PC-3 (cell line): ENCODE results near the gene RNF175. TPM values are rescaled to one million over a fixed set of nuclear protein-coding genes. Genes with fewer than 3 reads are reported as not detected.

Experiments
- ATAC-seq: fragments of 200-7000 bp; cut with Tn5 transposase; 2 replicates; pipeline ENCODE4 v1.9.1; 2020; ENCODE audit warnings: mild to moderate bottlenecking, moderate library complexity
- BruUV-seq: library from RNA; stranded (reverse); fragments of 400-500 nt; replicated peaks from 2 replicates; lab custom pipeline; 2021; lab: Mats Ljungman, UMichigan
- CTCF ChIA-PET: fragments of 300-600 bp; sonication (Branson Sonifier 250); formaldehyde crosslinking; loops from one replicate; lab custom pipeline; 2022; ENCODE audit warnings: antibody characterized with exemption; lab: Charles Lee
- POLR2A ChIA-PET: fragments of 300-600 bp; sonication (Branson Sonifier 250); formaldehyde crosslinking; loops from one replicate; lab custom pipeline; 2022; ENCODE audit warnings: antibody characterized with exemption; ENCODE audit not compliant: unreplicated experiment; lab: Charles Lee
- DNase-seq: peaks from one replicate; pipeline ENCODE4 v3.0.0-alpha.2; 2015
- H2AFZ ChIP-seq: fragments of 300-600 bp; sonication (generic); 2 replicates; pipeline ENCODE4 v1.6.0; 2016; ENCODE audit warnings: antibody characterized with exemption, low read length
- H3F3A ChIP-seq: fragments of 300-600 bp; sonication (generic); one replicate; pipeline ENCODE4 v1.6.0; 2017; ENCODE audit warnings: antibody characterized with exemption, low read length, control low read depth, mild to moderate bottlenecking; ENCODE audit not compliant: unreplicated experiment
- H3K27ac ChIP-seq: fragments of 300-600 bp; sonication (generic); 2 replicates; pipeline ENCODE4 v1.5.1; 2016; ENCODE audit warnings: mild to moderate bottlenecking, low read length
- H3K27me3 ChIP-seq: fragments of 300-600 bp; sonication (generic); 2 replicates; pipeline ENCODE4 v1.6.1; 2016; ENCODE audit warnings: low read length, mixed read lengths
- H3K36me3 ChIP-seq: fragments of 300-600 bp; sonication (generic); 2 replicates; pipeline ENCODE4 v1.6.1; 2016; ENCODE audit warnings: low read depth, mixed run types, low read length, mixed read lengths
- H3K4me1 ChIP-seq: fragments of 300-600 bp; sonication (generic); 2 replicates; pipeline ENCODE4 v1.5.1; 2016; ENCODE audit warnings: low read length; ENCODE audit not compliant: insufficient read depth
- H3K4me2 ChIP-seq: fragments of 300-600 bp; sonication (generic); 2 replicates; pipeline ENCODE4 v1.6.0; 2016; ENCODE audit warnings: low read length
- H3K4me3 ChIP-seq: fragments of 300-600 bp; sonication (generic); 2 replicates; pipeline ENCODE4 v1.5.1; 2016; ENCODE audit warnings: mild to moderate bottlenecking, low read length, mixed read lengths
- H3K79me2 ChIP-seq: fragments of 300-600 bp; sonication (generic); 2 replicates; pipeline ENCODE4 v1.6.1; 2017; ENCODE audit warnings: low read length, mixed read lengths
- H3K9ac ChIP-seq: fragments of 300-600 bp; sonication (generic); 2 replicates; pipeline ENCODE4 v1.6.0; 2016; ENCODE audit warnings: mild to moderate bottlenecking, low read length
- H3K9me2 ChIP-seq: fragments of 300-600 bp; sonication (generic); replicated peaks from 2 replicates; pipeline ENCODE4 v1.6.1; 2016; ENCODE audit warnings: mixed run types, low read length, mixed read lengths
- H3K9me3 ChIP-seq: fragments of 300-600 bp; sonication (generic); 2 replicates; pipeline ENCODE4 v1.6.1; 2016; ENCODE audit warnings: low read length, mixed read lengths
- H4K20me1 ChIP-seq: fragments of 300-600 bp; sonication (generic); 2 replicates; pipeline ENCODE4 v1.6.1; 2016; ENCODE audit warnings: low read length, mixed read lengths
- EZH2 ChIP-seq: fragments of 300-600 bp; sonication (generic); IDR thresholded peaks from one replicate; pipeline ENCODE4 v1.6.1; 2017; ENCODE audit warnings: antibody characterized with exemption, mild to moderate bottlenecking, low read length; ENCODE audit not compliant: unreplicated experiment
- EZH2phosphoT487 ChIP-seq: fragments of 300-600 bp; sonication (generic); IDR thresholded peaks from 2 replicates; pipeline ENCODE4 v1.6.1; 2018; ENCODE audit warnings: mild to moderate bottlenecking, antibody characterized with exemption, low read length, borderline replicate concordance
- intact Hi-C: fragments of 100-400 bp; cut with micrococcal nuclease; formaldehyde crosslinking; loops from 2 replicates; pipeline ENCODE4 v1.9.0; 2023
- total RNA-seq: library from RNA; depleted of rRNA; stranded (reverse); fragments of >200 nt; gene quantifications from 2 replicates; pipeline ENCODE4 v1.2.3, GENCODE V29; 2014; rRNA removed
- TF ChIP-seq, protein P1 (sequence below): fragments of 300-600 bp; sonication (generic); conservative IDR thresholded peaks from 2 replicates; pipeline ENCODE4 v1.5.1; 2017; ENCODE audit warnings: antibody characterized with exemption, low read depth, mild to moderate bottlenecking, low read length

The RNF175 gene
- total RNA-seq, 1 experiment from 2014 or later, result not detected

DNA sequence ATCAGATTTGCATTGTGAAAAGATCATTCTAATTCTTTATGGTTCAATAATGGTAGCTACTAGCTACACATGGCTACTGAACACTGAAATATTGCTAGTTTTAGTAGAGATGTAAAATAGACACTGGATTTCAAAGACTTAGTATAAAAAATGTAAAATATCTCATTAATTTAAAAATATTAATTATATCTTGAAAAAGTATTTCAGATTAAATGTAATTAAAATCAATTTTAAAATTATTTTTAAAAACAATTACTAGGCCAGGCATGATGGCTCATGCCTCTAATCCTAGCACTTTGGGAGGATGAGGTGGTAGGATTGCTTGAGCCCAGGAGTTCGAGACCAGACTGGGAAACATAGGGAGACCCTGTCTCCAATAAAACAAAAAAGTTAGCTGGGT is 96.2 kb downstream of the RNF175 start:
- H3K9ac ChIP-seq, result no peak overlapping the region
- H3K27me3 ChIP-seq, result no peaks in the 10 kb centered on the region
- no peaks in the 10 kb centered on the region for H3K36me3 ChIP-seq
- no peaks in the 10 kb centered on the region for H3K4me1 ChIP-seq
- H3F3A ChIP-seq, result no peaks in the 10 kb centered on the region
- H2AFZ ChIP-seq, result no peak overlapping the region
- no peak overlapping the region for H3K4me3 ChIP-seq
- H4K20me1 ChIP-seq, result no peaks in the 10 kb centered on the region
- no peak overlapping the region for H3K27ac ChIP-seq
- intact Hi-C loops, result no loop called here
- ATAC-seq, result no peak
- H3K9me3 ChIP-seq, result no peaks in the 10 kb centered on the region
- BruUV-seq, result no TSS peak
- no peaks in the 10 kb centered on the region for H3K9me2 ChIP-seq
- ChIA-PET CTCF (no interaction called here), POLR2A (no interaction called here)
- TF ChIP-seq, protein P1, sequence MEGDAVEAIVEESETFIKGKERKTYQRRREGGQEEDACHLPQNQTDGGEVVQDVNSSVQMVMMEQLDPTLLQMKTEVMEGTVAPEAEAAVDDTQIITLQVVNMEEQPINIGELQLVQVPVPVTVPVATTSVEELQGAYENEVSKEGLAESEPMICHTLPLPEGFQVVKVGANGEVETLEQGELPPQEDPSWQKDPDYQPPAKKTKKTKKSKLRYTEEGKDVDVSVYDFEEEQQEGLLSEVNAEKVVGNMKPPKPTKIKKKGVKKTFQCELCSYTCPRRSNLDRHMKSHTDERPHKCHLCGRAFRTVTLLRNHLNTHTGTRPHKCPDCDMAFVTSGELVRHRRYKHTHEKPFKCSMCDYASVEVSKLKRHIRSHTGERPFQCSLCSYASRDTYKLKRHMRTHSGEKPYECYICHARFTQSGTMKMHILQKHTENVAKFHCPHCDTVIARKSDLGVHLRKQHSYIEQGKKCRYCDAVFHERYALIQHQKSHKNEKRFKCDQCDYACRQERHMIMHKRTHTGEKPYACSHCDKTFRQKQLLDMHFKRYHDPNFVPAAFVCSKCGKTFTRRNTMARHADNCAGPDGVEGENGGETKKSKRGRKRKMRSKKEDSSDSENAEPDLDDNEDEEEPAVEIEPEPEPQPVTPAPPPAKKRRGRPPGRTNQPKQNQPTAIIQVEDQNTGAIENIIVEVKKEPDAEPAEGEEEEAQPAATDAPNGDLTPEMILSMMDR, result no peak
- TF ChIP-seq EZH2phosphoT487, result no peak
- TF ChIP-seq EZH2, result no peak
- no peak overlapping the region for H3K4me2 ChIP-seq
- no peaks in the 10 kb centered on the region for H3K79me2 ChIP-seq
- DNase-seq, result no peak

DNA sequence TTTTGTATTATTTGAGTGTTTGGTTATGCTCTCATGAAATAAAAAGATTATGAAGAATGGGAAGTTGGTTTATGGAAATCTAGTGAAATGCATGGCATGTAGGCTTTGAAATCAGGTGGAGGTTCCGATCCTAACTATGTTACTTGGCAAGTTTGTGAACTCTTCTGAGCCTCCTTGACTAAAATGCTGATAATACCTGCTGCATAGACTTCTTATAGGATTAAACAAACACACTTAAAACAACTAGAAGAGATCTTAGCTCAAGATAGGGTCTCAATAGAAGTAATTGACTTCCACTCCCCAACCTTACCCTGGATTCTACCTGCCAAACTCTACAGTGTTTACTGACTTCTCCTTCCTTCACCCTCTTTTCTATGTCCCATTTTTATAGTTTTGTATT is 97.9 kb downstream of the RNF175 start:
- H3K27ac ChIP-seq, result no peak overlapping the region
- H3K9ac ChIP-seq, result no peak overlapping the region
- CTCF ChIA-PET, result no interaction called here
- H3F3A ChIP-seq, result no peaks in the 10 kb centered on the region
- POLR2A ChIA-PET, result interaction anchor here (0.5 kb wide), 1 partner anchor 9 kb away, joined by 11 read pairs; no protein-coding TSS in a partner anchor
- H3K4me3 ChIP-seq, result no peak overlapping the region
- H3K79me2 ChIP-seq, result no peaks in the 10 kb centered on the region
- no peaks in the 10 kb centered on the region for H3K36me3 ChIP-seq
- H4K20me1 ChIP-seq, result no peaks in the 10 kb centered on the region
- no peaks in the 10 kb centered on the region for H3K9me2 ChIP-seq
- TF ChIP-seq, protein P1, result no peak
- no peak for TF ChIP-seq EZH2phosphoT487
- TF ChIP-seq EZH2, result no peak
- DNase-seq, result no peak
- H3K4me2 ChIP-seq, result no peak overlapping the region
- BruUV-seq, result no TSS peak
- H3K9me3 ChIP-seq, result no peaks in the 10 kb centered on the region
- H3K4me1 ChIP-seq, result no peaks in the 10 kb centered on the region
- no peaks in the 10 kb centered on the region for H3K27me3 ChIP-seq
- H2AFZ ChIP-seq, result no peak overlapping the region
- intact Hi-C loops, result no loop called here
- ATAC-seq, result no peak

DNA sequence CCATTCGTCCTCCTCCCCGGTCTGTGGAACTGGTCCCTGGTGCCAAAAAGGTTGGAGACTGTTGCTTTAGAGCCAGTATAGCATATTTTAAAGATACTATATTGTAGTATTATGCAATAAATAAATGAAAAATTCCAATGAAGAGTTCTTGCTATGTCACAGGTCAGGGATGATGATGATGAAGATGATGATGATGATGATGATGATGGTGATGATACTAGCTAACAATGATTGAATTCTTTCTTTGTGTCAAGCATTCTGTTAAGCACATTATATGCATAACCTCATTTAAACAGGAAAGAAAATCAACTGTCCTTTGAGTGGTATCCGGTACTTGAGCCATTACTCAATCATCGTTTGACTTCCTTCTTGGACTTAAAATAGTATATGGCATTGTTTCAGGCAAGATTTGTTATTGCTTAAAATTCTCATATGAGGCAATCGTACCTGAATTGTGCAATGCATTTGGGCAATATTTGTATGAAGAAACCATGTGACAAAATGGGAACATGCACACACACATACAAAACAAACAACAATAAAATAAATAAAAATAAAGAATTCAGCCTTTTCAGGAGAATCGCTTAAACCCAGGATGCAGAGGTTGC is 98.5 kb downstream of the RNF175 start:
- no peaks in the 10 kb centered on the region for H3K36me3 ChIP-seq
- H3K9me3 ChIP-seq, result no peaks in the 10 kb centered on the region
- no peaks in the 10 kb centered on the region for H3K27me3 ChIP-seq
- no peaks in the 10 kb centered on the region for H4K20me1 ChIP-seq
- no peak overlapping the region for H3K9ac ChIP-seq
- H3K9me2 ChIP-seq, result no peaks in the 10 kb centered on the region
- CTCF ChIA-PET, result no interaction called here
- no peaks in the 10 kb centered on the region for H3K4me1 ChIP-seq
- TF ChIP-seq, protein P1, result no peak
- no peak for TF ChIP-seq EZH2phosphoT487
- TF ChIP-seq EZH2, result no peak
- no peak overlapping the region for H3K4me3 ChIP-seq
- no peak overlapping the region for H2AFZ ChIP-seq
- intact Hi-C loops, result no loop called here
- no peaks in the 10 kb centered on the region for H3F3A ChIP-seq
- BruUV-seq, result no TSS peak
- DNase-seq, result no peak
- no peak overlapping the region for H3K4me2 ChIP-seq
- no peak overlapping the region for H3K27ac ChIP-seq
- no peaks in the 10 kb centered on the region for H3K79me2 ChIP-seq
- POLR2A ChIA-PET, result interaction anchor here (0.5 kb wide), 1 partner anchor 9 kb away, joined by 11 read pairs; no protein-coding TSS in a partner anchor
- no peak for ATAC-seq

Other genes with a start within 250 kb of the RNF175 start
- gene TLR2, start 75.7 kb downstream of the RNF175 start, total RNA-seq, result 7.1 and 8.7 TPM in 2 replicates
- not detected in 2 replicates for gene SFRP2, start 29.1 kb upstream of the RNF175 start, total RNA-seq